ENCODE data around the gene SPRR4.

Gene SPRR4

DNA sequence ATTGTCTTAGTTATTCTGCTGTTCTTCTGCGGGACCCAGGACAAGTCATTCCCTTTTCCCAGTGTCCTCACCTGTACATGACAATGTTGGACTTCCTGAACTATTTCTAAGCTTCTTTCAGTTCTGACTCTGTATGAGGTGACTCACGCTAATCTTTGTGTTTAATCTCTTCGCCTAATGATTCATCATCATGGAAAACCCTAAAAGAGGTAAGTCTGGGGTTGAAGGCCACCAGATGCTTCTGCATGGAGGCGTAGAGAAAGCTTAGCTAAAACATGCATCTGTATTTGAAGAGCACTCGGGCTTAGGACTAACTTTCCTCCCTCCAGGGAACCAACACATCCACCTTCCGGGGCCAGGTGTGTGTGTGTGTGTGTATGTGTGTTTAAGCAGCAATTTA lies 16.0 kb upstream of the SPRR4 start:
- in situ Hi-C loops (cut with HindIII; ENCODE audit: low pct_unique_long_range_greater_than_20kb, low sequenced_read_pairs) = no loop called here
- DNase-seq (ENCODE audit: low read depth in 1 of 2, low spot score in 1 of 2) = no peak
- TF ChIP-seq JUND (IDR thresholded peaks at IDR 0.05; ENCODE audit: low read depth) = no peak

DNA sequence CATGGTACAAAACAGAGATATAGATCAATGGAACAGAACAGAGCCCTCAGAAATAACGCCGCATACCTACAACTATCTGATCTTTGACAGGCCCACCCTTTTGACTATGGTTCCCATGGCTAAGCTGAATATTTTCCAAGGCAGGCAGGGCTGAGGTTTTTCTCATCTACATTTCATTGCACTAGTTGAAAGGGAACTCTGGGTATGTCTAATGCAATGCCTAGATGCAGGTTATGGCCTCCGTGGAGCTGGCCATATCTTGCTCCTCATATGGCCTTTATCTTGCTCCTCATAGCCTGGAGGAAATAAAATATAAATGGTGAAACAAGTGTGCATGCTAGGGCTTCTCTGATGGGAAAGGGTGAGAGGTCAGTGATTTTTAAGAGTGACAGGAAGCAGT lies 12.9 kb upstream of the SPRR4 start:
- in situ Hi-C loops (cut with HindIII; ENCODE audit: low pct_unique_long_range_greater_than_20kb, low sequenced_read_pairs) = no loop called here
- no peak for TF ChIP-seq JUND (IDR thresholded peaks at IDR 0.05; ENCODE audit: low read depth)
- no peak for DNase-seq (ENCODE audit: low read depth in 1 of 2, low spot score in 1 of 2)

DNA sequence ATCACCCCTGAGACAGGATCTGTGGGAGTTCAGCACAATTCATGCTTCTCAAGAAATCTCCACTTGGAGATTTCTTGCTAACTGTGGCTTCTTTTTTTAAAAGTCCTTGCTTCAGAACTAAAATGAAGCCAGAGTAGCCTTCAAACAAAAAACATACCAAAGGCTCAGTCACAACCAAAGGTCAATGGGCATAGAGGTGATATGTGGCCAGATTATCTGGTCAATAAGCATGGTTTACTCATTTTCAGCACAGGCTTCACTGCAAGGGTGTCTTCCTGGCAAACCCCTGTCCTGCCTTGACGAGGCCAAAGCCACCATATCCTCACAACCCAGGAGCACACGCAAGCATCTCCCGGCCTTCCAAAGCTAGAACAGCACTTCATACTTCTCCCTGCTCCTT lies 11.2 kb upstream of the SPRR4 start:
- in situ Hi-C loops (cut with HindIII; ENCODE audit: low pct_unique_long_range_greater_than_20kb, low sequenced_read_pairs) = no loop called here
- no peak for DNase-seq (ENCODE audit: low read depth in 1 of 2, low spot score in 1 of 2)
- TF ChIP-seq JUND (IDR thresholded peaks at IDR 0.05; ENCODE audit: low read depth) = no peak

DNA sequence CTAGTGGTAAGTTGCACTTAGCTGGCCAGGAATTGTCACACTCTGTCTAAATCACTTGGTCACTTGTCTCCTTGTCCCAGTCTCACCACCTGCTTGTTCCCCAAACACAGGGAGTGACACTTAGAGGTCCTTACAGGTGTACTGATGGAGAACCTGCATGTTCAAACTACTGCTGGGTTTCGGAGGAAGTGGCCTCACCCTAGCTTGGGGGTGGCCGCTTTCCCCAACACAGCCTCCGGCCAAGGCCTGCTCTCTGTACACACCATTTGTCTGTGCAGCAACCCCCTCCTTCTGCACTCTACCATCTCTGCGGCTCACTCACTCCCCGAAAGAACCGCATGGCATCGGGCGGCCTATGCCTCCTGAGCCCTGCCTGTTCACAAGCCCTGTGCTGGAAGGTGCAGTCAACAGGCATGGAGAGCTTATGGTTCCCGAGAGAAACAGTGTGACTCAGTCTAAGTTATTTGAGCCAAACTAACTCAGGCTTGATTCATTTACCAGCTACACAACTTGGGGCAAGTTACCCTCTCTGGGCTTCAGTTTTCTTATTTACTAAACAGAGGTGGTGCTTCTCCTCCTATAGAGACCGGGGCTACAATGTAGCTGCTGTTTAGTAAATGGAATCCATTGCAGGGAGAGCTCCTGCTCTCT lies 10.5 kb upstream of the SPRR4 start:
- in situ Hi-C loops (cut with HindIII; ENCODE audit: low pct_unique_long_range_greater_than_20kb, low sequenced_read_pairs) = no loop called here
- no peak for TF ChIP-seq JUND (IDR thresholded peaks at IDR 0.05; ENCODE audit: low read depth)
- DNase-seq (ENCODE audit: low read depth in 1 of 2, low spot score in 1 of 2) = no peak

DNA sequence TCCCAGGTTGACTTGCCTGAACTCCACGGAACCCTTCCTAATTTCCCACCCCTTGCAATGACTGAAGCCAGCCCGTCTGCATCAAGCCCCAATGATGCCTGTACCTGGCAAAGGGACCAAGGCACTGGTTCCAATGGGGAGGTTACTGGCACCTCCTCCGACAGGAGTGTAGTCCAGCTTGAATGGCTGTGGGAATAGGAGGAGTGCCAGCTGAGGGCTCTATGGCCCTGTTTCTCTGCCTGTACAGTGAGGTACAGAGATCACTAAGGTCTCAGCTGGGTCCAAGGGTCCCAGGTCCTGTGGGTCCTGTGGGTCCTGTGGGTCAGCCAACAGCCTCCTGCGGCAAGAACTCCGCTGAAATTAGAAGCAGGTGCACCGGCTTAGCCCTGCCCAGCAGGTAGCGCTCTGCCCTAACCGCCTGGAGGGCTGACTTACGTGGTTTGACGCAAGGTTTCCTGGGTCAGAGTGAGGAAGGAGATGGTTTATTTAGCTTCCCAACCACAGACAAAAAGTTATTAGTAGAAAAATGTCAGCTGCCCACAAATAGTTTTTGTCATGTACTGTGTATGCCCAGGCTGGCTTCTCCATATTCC lies 9.9 kb upstream of the SPRR4 start:
- no peak for TF ChIP-seq JUND (IDR thresholded peaks at IDR 0.05; ENCODE audit: low read depth)
- in situ Hi-C loops (cut with HindIII; ENCODE audit: low pct_unique_long_range_greater_than_20kb, low sequenced_read_pairs) = no loop called here
- peak in 1 of 2 experiments; percentile 40 for DNase-seq (ENCODE audit: low read depth in 1 of 2, low spot score in 1 of 2)

DNA sequence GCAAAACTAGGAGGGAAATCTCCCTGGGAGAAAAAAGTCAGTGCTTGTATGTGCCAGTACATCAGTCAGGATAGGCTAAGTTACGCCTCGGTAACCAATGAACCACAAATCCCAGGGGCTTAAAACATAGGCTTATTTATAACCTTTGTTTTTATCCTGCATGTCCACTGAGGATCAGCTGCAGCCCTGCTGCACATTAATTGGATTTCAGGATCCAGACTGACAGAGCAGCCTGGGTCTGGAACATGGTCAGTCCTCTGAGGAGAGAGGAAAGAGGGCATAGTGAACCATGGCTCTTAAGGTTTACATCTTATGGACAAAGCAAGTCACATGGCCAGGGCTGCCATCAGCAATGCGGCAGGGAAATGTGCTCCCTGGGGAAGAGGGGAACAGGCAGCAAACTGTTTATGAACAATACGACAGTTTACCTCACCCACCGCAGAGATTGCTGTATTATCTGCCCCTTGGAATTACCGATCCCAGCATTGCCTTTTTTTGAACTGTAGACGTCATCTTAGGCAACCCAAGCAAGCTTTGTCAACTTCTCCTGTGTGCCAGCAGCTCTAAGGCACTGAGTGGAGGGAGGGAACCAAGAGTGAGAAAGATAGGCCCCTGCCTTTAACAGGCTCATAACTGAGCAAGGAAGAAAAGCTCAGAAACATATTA lies 9.1 kb upstream of the SPRR4 start:
- in situ Hi-C loops (cut with HindIII; ENCODE audit: low pct_unique_long_range_greater_than_20kb, low sequenced_read_pairs) = no loop called here
- TF ChIP-seq JUND (IDR thresholded peaks at IDR 0.05; ENCODE audit: low read depth) = no peak
- DNase-seq (ENCODE audit: low read depth in 1 of 2, low spot score in 1 of 2) = no peak

DNA sequence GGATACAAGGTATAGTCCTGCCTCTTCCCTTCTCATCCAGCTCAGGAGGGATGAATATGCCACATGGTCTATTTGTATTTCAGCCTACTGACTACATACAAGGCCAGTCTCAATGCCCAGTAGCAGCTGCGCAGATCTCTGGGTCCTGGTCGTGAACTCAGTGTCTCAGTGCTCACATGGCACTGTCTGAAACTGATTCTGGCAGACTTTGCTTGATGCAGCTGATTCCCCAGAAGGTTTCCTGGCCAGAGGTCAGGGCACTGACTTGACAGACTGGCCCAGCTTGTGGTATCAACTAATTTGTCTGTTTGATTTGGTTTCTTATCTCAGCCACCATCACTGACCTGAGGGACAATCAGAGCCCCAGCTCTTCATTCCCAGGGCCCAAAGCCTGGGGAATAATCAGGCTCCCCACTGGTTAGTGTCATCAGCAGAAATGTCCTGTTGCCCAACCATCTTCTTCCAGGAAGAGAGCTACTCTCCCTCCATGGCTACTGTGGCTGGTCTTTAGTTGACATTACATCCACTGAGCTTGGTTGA lies 7.5 kb upstream of the SPRR4 start:
- TF ChIP-seq JUND (IDR thresholded peaks at IDR 0.05; ENCODE audit: low read depth) = no peak
- DNase-seq (ENCODE audit: low read depth in 1 of 2, low spot score in 1 of 2) = no peak
- in situ Hi-C loops (cut with HindIII; ENCODE audit: low pct_unique_long_range_greater_than_20kb, low sequenced_read_pairs) = no loop called here

DNA sequence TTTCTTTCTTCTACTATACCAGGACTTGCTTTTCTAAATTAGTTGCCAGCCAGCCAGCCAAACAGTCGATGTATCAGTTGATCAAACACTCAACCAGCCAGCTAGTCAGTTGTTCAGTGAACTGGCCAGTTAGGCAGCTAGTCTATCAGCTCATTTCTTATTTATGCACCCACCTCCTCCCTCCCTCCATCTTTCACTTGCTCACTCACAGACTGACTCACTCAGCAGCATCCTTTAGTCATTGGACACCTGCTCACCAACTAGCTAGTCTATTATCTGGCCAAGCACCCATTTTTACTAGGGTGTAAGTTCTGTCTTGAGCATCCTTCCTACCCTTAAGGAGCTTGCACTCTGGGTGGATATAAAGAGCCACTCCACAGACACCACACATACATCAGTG lies 5.9 kb upstream of the SPRR4 start:
- TF ChIP-seq JUND (IDR thresholded peaks at IDR 0.05; ENCODE audit: low read depth) = no peak
- DNase-seq (ENCODE audit: low read depth in 1 of 2, low spot score in 1 of 2) = no peak
- in situ Hi-C loops (cut with HindIII; ENCODE audit: low pct_unique_long_range_greater_than_20kb, low sequenced_read_pairs) = no loop called here

DNA sequence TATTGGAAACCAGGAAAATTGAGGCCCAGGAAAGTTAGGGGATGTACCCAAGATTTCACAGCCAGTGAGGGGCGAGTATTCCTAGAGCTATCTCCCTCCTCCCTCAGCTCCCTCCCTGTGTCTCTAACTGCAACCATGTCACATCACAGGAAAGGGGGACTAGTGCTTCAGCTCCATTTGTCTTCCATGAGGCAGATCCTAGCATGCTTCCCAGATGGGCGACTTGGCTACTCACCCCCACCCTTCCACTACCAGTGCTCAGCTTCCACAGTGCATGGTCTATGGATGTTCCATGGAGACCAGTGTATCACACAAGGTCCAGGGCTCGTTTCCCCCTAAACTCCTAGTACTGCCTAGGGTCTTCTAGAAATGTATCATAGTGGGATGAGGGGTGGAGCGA lies 4.6 kb upstream of the SPRR4 start:
- DNase-seq (ENCODE audit: low read depth in 1 of 2, low spot score in 1 of 2) = no peak
- in situ Hi-C loops (cut with HindIII; ENCODE audit: low pct_unique_long_range_greater_than_20kb, low sequenced_read_pairs) = no loop called here
- no peak for TF ChIP-seq JUND (IDR thresholded peaks at IDR 0.05; ENCODE audit: low read depth)

DNA sequence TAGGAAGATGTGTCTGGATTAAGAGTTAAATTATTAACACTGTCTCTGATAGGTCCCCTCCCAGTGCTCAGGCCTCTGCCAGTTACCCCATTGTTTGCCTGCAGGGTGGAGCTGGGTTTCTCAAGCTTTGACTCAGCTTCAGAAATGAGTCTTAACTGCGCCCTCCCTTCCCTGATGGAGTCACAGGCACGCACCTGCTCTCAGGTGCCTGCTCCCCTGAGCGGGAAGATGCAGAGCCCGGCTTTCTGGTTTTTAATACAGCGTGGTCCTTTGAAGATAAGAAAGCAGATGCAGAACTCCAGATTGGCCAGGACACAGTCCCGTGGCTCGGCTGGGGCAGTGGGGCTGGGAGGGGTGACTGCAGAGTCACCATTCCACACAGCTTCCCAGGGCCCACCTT lies 3.2 kb upstream of the SPRR4 start:
- TF ChIP-seq JUND (IDR thresholded peaks at IDR 0.05; ENCODE audit: low read depth) = no peak
- DNase-seq (ENCODE audit: low read depth in 1 of 2, low spot score in 1 of 2) = no peak
- in situ Hi-C loops (cut with HindIII; ENCODE audit: low pct_unique_long_range_greater_than_20kb, low sequenced_read_pairs) = no loop called here

DNA sequence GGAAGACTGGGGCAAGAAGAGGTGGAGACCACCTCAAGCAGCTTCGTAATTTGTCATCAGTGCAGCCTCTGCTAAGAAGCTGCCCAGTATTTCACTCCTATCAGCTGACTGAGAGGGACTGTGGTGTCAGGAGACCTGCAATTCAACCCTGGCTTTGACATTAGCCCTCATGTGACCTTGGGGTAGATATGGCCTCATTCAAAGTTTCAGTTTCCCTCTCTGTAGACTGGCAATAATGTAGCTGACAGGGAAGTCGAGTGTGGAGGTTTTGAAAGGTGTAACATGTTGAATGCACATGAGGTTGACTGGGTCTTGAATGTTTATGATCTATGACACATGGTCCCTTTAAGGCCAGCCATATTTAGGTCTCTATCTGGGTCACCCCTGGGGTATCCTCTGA lies 2.2 kb upstream of the SPRR4 start:
- in situ Hi-C loops (cut with HindIII; ENCODE audit: low pct_unique_long_range_greater_than_20kb, low sequenced_read_pairs) = no loop called here
- no peak for TF ChIP-seq JUND (IDR thresholded peaks at IDR 0.05; ENCODE audit: low read depth)

DNA sequence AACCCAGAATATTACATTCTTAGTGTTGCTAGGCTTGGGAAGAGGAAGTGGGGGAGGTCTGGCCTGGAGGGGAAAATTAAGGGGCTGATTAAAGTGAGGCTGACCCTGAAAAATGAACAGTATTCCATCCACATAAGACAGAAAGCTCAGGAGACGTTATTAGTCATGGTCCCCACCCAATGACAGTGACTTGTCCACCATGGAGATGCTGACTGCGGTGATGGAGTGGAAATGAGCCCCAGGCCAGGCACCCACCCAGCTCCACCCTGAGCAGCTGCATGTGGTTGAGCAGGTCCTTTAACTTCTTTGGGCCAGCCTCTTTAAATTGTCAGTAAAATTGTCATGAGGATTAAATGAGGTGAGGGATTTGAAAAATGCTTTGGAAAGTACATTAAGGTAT lies 1.4 kb upstream of the SPRR4 start:
- in situ Hi-C loops (cut with HindIII; ENCODE audit: low pct_unique_long_range_greater_than_20kb, low sequenced_read_pairs) = no loop called here
- DNase-seq (ENCODE audit: low read depth in 1 of 2, low spot score in 1 of 2) = no peak
- no peak for TF ChIP-seq JUND (IDR thresholded peaks at IDR 0.05; ENCODE audit: low read depth)

More for the DNA sequence above, 2.2 kb upstream of the SPRR4 start:
- no peak for DNase-seq (ENCODE audit: low read depth in 1 of 2, low spot score in 1 of 2)

DNA sequence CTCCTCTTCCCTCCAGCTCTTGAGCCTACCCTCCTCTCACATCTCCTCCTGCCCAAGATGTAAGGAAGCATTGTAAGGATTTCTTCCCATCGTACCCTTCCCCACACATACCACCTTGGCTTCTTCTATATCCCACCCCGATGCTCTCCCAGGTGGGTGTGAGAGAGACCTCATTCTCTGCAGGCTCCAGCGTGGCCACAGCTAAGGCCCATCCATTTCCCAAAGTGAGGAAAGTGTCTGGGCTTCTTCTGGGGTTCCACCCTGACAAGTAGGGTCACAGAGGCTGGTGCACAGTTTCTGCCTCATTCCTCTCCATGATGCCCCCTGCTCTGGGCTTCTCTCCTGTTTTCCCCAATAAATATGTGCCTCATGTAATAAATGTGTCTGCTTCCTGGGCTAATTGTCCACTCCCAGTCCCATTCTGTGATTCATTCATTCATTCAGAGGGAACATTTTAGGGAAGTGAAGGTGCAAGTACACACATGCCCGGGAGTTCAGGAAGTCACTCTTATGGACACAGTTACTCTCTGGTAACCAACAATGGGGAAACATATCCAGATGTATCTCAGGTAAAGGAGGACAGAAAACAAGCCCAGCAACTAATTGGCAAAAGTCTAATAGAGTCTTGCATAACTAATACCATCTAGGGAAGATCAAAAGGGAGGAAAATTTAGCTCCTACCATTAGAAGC lies 1.9 kb downstream of the SPRR4 start:
- TF ChIP-seq JUND (IDR thresholded peaks at IDR 0.05; ENCODE audit: low read depth) = no peak
- in situ Hi-C loops (cut with HindIII; ENCODE audit: low pct_unique_long_range_greater_than_20kb, low sequenced_read_pairs) = no loop called here
- DNase-seq (ENCODE audit: low read depth in 1 of 2, low spot score in 1 of 2) = no peak

Measured in T47D (cell line).